Astrocyte (in vitro differentiated cells and primary cell): ENCODE results near the gene VWA8.

Experiments
- EZH2 ChIP-seq: IDR thresholded peaks from 2 replicates; pipeline ENCODE4 v1.6.1; 2012; ENCODE audit warnings: mild to moderate bottlenecking, low read length, inconsistent platforms; ENCODE audit not compliant: insufficient read depth
- TF ChIP-seq, protein P1 (sequence below): IDR thresholded peaks from 2 replicates; pipeline ENCODE4 v1.5.1; 2011; ENCODE audit warnings: low read depth, mild to moderate bottlenecking, inconsistent platforms, low read length, moderate library complexity; ENCODE audit not compliant: insufficient read depth

DNA sequence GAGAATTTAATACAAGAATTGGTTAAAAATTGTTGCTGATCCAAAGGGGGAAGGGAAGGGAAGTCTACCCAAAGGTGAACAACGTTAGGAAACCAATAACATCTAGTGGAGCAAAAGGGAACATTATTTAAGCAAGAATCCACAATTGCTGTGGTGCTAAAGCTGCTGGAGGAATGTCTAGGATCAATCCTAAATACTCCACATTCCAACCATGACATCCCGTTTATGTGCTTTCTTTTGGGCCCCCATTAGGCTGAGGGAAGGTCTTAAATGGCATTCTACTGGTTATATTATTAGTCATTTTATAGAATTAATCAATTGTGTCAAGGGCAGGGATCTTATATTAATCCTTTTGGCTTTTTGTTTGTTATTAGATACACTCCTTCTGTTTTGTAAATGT lies 39.9 kb upstream of the VWA8 start:
- TF ChIP-seq EZH2, result no peak
- TF ChIP-seq, protein P1, sequence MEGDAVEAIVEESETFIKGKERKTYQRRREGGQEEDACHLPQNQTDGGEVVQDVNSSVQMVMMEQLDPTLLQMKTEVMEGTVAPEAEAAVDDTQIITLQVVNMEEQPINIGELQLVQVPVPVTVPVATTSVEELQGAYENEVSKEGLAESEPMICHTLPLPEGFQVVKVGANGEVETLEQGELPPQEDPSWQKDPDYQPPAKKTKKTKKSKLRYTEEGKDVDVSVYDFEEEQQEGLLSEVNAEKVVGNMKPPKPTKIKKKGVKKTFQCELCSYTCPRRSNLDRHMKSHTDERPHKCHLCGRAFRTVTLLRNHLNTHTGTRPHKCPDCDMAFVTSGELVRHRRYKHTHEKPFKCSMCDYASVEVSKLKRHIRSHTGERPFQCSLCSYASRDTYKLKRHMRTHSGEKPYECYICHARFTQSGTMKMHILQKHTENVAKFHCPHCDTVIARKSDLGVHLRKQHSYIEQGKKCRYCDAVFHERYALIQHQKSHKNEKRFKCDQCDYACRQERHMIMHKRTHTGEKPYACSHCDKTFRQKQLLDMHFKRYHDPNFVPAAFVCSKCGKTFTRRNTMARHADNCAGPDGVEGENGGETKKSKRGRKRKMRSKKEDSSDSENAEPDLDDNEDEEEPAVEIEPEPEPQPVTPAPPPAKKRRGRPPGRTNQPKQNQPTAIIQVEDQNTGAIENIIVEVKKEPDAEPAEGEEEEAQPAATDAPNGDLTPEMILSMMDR, result no peak
